B cell (primary cell): ENCODE measurements around the gene PJVK.

Experiments used
- CTCF ChIP-seq: fragments of 200-600 bp; IDR thresholded peaks from one replicate; pipeline ENCODE4 v1.8.0; 2022; ENCODE audit warnings: antibody characterized with exemption, mild to moderate bottlenecking
- EZH2 ChIP-seq: IDR thresholded peaks from 2 replicates; pipeline ENCODE4 v1.6.1; 2012; ENCODE audit warnings: borderline replicate concordance, low read depth, mild to moderate bottlenecking, moderate library complexity, low read length; ENCODE audit not compliant: insufficient read depth, poor library complexity, severe bottlenecking

DNA sequence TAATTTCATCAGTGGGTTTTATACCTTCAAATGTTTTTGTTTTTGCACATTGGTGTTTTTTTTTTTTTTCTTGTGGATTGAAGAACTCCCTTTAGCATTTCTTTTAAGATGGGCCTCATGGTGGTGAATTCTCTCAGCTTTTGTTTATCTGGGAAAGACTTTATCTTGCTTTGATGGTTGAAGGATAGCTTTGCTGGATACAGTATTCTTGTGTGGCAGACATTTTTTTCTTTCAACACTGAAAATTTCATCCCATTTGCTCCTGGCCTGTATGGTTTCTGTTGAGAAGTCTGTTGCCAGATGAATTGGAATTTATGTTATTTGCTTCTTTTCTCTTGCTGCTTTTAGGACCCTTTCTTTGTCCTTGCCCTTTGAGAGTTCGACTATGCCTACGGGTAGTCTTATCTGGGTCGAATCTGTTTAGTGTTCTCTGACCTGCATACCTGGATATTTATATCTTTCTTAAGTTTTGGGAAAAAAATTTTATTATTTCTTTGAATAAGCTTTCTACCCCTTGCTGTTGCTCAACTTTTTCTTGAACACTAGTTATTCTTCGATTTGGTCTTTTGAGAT, 25.8 kb upstream of the PJVK start:
- TF ChIP-seq CTCF (no peak), EZH2 (no peak)
